SK-N-SH (cell line): Measurements from ENCODE around the gene MEF2D. TPM values are rescaled to one million over a fixed set of nuclear protein-coding genes. Genes with fewer than 3 reads are reported as not detected.

ENCODE experiments used
- CTCF ChIA-PET: fragments of 300-600, 350-600 bp; formaldehyde crosslinking; extraction: SDS; loops from one replicate; lab custom pipeline; 2021; lab: Yijun Ruan, JAX
- POLR2A ChIA-PET: fragments of 350-600 bp; sonication (Branson Sonifier 250); formaldehyde crosslinking; extraction: SDS; loops from one replicate; lab custom pipeline; 2020; ENCODE audit warnings: antibody characterized with exemption, inconsistent platforms; lab: Yijun Ruan, JAX
- DNase-seq: peaks from one replicate; pipeline ENCODE4 v3.0.0; 2012
- H2AFZ ChIP-seq: fragments of 200-600 bp; sonication (generic); 2 replicates; pipeline ENCODE4 v1.8.1; 2016; ENCODE audit warnings: antibody characterized with exemption, mild to moderate bottlenecking, low read depth
- H3F3A ChIP-seq: fragments of 200-600 bp; sonication (generic); replicated peaks from 2 replicates; pipeline ENCODE3; 2016; ENCODE audit warnings: antibody characterized with exemption, mild to moderate bottlenecking; ENCODE audit not compliant: insufficient read depth
- H3K27ac ChIP-seq, 2 experiments: fragments of 200-500 bp in 1 of 2; fragments of 200-600 bp in 1 of 2; sonication (Bioruptor generic) in 1 of 2; sonication (generic), shearing (Covaris generic) in 1 of 2; 2 replicates each; pipeline versions ENCODE4 v1.5.1 to v1.6.1; 2014 to 2016; ENCODE audit warnings: low read depth in 2 of 2, inconsistent platforms in 1 of 2, low read length in 1 of 2, mild to moderate bottlenecking in 1 of 2, mixed read lengths in 1 of 2
- H3K27me3 ChIP-seq: fragments of 200-600 bp; sonication (generic), shearing (Covaris generic); 2 replicates; pipeline ENCODE4 v1.6.1; 2016; ENCODE audit warnings: mixed run types; ENCODE audit not compliant: insufficient read depth
- H3K36me3 ChIP-seq, 2 experiments: fragments of 200-500 bp in 1 of 2; fragments of 200-600 bp in 1 of 2; sonication (Bioruptor generic) in 1 of 2; sonication (generic) in 1 of 2; replicated peaks in 1 of 2; 2 replicates each; pipeline versions ENCODE3 to v1.5.1; 2014 to 2016; ENCODE audit warnings: low read length in 1 of 2, mild to moderate bottlenecking in 1 of 2; ENCODE audit not compliant: insufficient read depth in 2 of 2, control insufficient read depth in 1 of 2
- H3K4me1 ChIP-seq, 2 experiments: fragments of 200-500 bp in 1 of 2; fragments of 200-600 bp in 1 of 2; sonication (Bioruptor generic) in 1 of 2; sonication (generic), shearing (Covaris generic) in 1 of 2; 2 replicates each; pipeline versions ENCODE4 v1.5.1 to v1.6.1; 2014 to 2016; ENCODE audit warnings: low read depth in 1 of 2, low read length in 1 of 2, mixed run types in 1 of 2; ENCODE audit not compliant: insufficient read depth in 2 of 2, control insufficient read depth in 1 of 2
- H3K4me2 ChIP-seq: fragments of 200-600 bp; sonication (generic), shearing (Covaris generic); 2 replicates; pipeline ENCODE4 v1.6.1; 2017; ENCODE audit warnings: mixed run types
- H3K4me3 ChIP-seq, 2 experiments: fragments of 200-500 bp in 1 of 2; fragments of 200-600 bp in 1 of 2; sonication (Bioruptor generic) in 1 of 2; sonication (generic), shearing (Covaris generic) in 1 of 2; 2 replicates each; pipeline versions ENCODE4 v1.5.1 to v1.8.1; 2014 to 2016; ENCODE audit warnings: low read depth in 2 of 2, inconsistent platforms in 1 of 2, low read length in 1 of 2, mild to moderate bottlenecking in 1 of 2, mixed read lengths in 1 of 2, moderate library complexity in 1 of 2
- H3K79me2 ChIP-seq: fragments of 200-600 bp; sonication (generic); 2 replicates; pipeline ENCODE4 v1.8.1; 2017; ENCODE audit warnings: mild to moderate bottlenecking; ENCODE audit not compliant: insufficient read depth
- H3K9ac ChIP-seq: fragments of 200-600 bp; sonication (generic); 2 replicates; pipeline ENCODE4 v1.6.1; 2017; ENCODE audit warnings: mixed run types
- H3K9me2 ChIP-seq: fragments of 200-600 bp; sonication (generic); 2 replicates; pipeline ENCODE4 v1.6.1; 2017; ENCODE audit warnings: mixed run types
- H3K9me3 ChIP-seq: fragments of 200-600 bp; sonication (generic); 2 replicates; pipeline ENCODE4 v1.6.1; 2017; ENCODE audit warnings: mixed run types, mild to moderate bottlenecking, moderate library complexity
- H4K20me1 ChIP-seq: fragments of 200-600 bp; sonication (generic); 2 replicates; pipeline ENCODE4 v1.6.1; 2017; ENCODE audit warnings: mild to moderate bottlenecking, mixed run types; ENCODE audit not compliant: insufficient read depth
- CHD2 ChIP-seq: fragments of 150-350 bp; IDR thresholded peaks from 2 replicates; pipeline ENCODE4 v1.6.1; 2018; ENCODE audit warnings: low read length; ENCODE audit not compliant: partially characterized antibody
- CTCF ChIP-seq: fragments of 200-600 bp; sonication (generic); IDR thresholded peaks from 2 replicates; pipeline ENCODE4 v1.6.1; 2017; ENCODE audit warnings: antibody characterized with exemption, mild to moderate bottlenecking, moderate library complexity
- ELF1 ChIP-seq: IDR thresholded peaks from 2 replicates; pipeline ENCODE4 v1.4.0; 2012
- FOSL2 ChIP-seq: IDR thresholded peaks from 2 replicates; pipeline ENCODE4 v1.4.0; 2012; ENCODE audit warnings: low read depth, mild to moderate bottlenecking, moderate library complexity, borderline replicate concordance
- FOXJ3 ChIP-seq: sonication (generic); formaldehyde crosslinking; IDR thresholded peaks from 2 replicates; pipeline ENCODE4 v1.5.1; 2020; ENCODE audit warnings: mild to moderate bottlenecking, missing genetic modification reagents
- GABPA ChIP-seq: IDR thresholded peaks from 2 replicates; pipeline ENCODE4 v1.4.0; 2012; ENCODE audit warnings: low read depth, mild to moderate bottlenecking
- GATA2 ChIP-seq: sonication (generic); formaldehyde crosslinking; IDR thresholded peaks from 2 replicates; pipeline ENCODE4 v1.5.0; 2020; ENCODE audit warnings: mild to moderate bottlenecking, missing genetic modification reagents
- IRF3 ChIP-seq: fragments of 150-350 bp; IDR thresholded peaks from 2 replicates; pipeline ENCODE4 v1.6.1; 2016; ENCODE audit warnings: mild to moderate bottlenecking, low read depth, low read length
- JUND ChIP-seq: IDR thresholded peaks from 2 replicates; pipeline ENCODE4 v1.4.0; 2012
- MAX ChIP-seq: IDR thresholded peaks from 2 replicates; pipeline ENCODE4 v1.4.0; 2012; ENCODE audit warnings: low read depth
- NRF1 ChIP-seq: IDR thresholded peaks from 2 replicates; pipeline ENCODE4 v1.6.1; 2012; ENCODE audit warnings: low read depth, mild to moderate bottlenecking, low read length
- PBX3 ChIP-seq: IDR thresholded peaks from 2 replicates; pipeline ENCODE4; 2012
- RFX5 ChIP-seq: IDR thresholded peaks from 2 replicates; pipeline ENCODE4 v1.6.1; 2012; ENCODE audit warnings: mild to moderate bottlenecking, improper control_type of control experiment, low read length
- SMC3 ChIP-seq: IDR thresholded peaks from 2 replicates; pipeline ENCODE4 v1.6.1; 2012; ENCODE audit warnings: low read depth, low read length, improper control_type of control experiment
- TEAD4 ChIP-seq: IDR thresholded peaks from 2 replicates; pipeline ENCODE4 v1.4.0; 2012; ENCODE audit warnings: mild to moderate bottlenecking, borderline replicate concordance; ENCODE audit not compliant: insufficient read depth
- USF1 ChIP-seq: IDR thresholded peaks from 2 replicates; pipeline ENCODE4 v1.4.0; 2012; ENCODE audit warnings: low read depth, borderline replicate concordance
- ZBTB33 ChIP-seq: IDR thresholded peaks from 2 replicates; pipeline ENCODE4 v1.4.0; 2012; ENCODE audit warnings: low read depth, borderline replicate concordance
- WGBS: methylation state at CpG from one replicate; pipeline ENCODE4 v1.1.6; 2017; ENCODE audit warnings: low lambda C conversion rate; 5-methylcytosine and 5-hydroxymethylcytosine counted together
- polyA plus RNA-seq, 3 experiments: library from polyadenylated mRNA; depleted of rRNA; stranded (reverse); fragments of >200 nt; gene quantifications; 2 replicates each; pipeline ENCODE4 v1.2.3, GENCODE V29; 2012

MEF2D gene
- polyA plus RNA-seq, 1 of the 3 experiments (the other 2 are of a cell fraction): 14.3 TPM

- H4K20me1 ChIP-seq: no peaks in the 10 kb centered on the region
- H3K36me3 ChIP-seq: no peaks in the 10 kb centered on the region
- H3K4me1 ChIP-seq: no peaks in the 10 kb centered on the region; a peak in 1 of 4 replicates
- H2AFZ ChIP-seq: no peak overlapping the region
- peaks cover 70% of the 10 kb centered on the region for H3K27me3 ChIP-seq
- H3K4me2 ChIP-seq: no peak overlapping the region
- H3K4me3 ChIP-seq: no peak overlapping the region
- ChIA-PET POLR2A (interaction anchor here (0.9 kb wide), 1 partner anchor 8 kb away, joined by 4 read pairs; no protein-coding TSS in a partner anchor), CTCF (interaction anchor here (0.9 to 29.5 kb wide), 7 partner anchors 8 to 197 kb away, joined by 3 to 412 read pairs (median 5); no protein-coding TSS in a partner anchor)
- TF ChIP-seq MAX (no peak), IRF3 (no peak), PBX3 (no peak), RFX5 (no peak), SMC3 (no peak), CHD2 (no peak), JUND (no peak), TEAD4 (no peak), USF1 (no peak)
- H3K9me3 ChIP-seq: no peaks in the 10 kb centered on the region
- H3K9ac ChIP-seq: no peak overlapping the region
- H3F3A ChIP-seq: no peaks in the 10 kb centered on the region
- no peaks in the 10 kb centered on the region for H3K9me2 ChIP-seq
- H3K27ac ChIP-seq: no peak overlapping the region
- H3K79me2 ChIP-seq: no peaks in the 10 kb centered on the region
- 61% methylated on average over 13 of the region's 13 CpGs for WGBS
- DNase-seq: no peak
Observed at GRCh38 chr1:156429313-156430060, 71.1 kb downstream of the MEF2D start.

- Histone ChIP-seq H3K4me1 (no peaks in the 10 kb centered on the region; a peak in 1 of 4 replicates), H3K79me2 (no peaks in the 10 kb centered on the region), H4K20me1 (no peaks in the 10 kb centered on the region), H3K9ac (no peak overlapping the region), H3K27ac (no peak overlapping the region), H3K36me3 (no peaks in the 10 kb centered on the region), H3K9me2 (no peaks in the 10 kb centered on the region), H3K4me3 (no peak overlapping the region), H2AFZ (no peak overlapping the region), H3K4me2 (no peak overlapping the region), H3F3A (no peaks in the 10 kb centered on the region), H3K27me3 (peaks cover 69% of the 10 kb centered on the region), H3K9me3 (no peaks in the 10 kb centered on the region)
- 60% methylated on average over 4 of the region's 4 CpGs for WGBS
- POLR2A ChIA-PET: no interaction called here
- DNase-seq: no peak
- CTCF ChIA-PET: interaction anchor here (0.8 to 29.5 kb wide), 6 partner anchors 9 to 198 kb away, joined by 3 to 412 read pairs (median 10); no protein-coding TSS in a partner anchor
- TF ChIP-seq USF1 (no peak), NRF1 (no peak), ZBTB33 (no peak), ELF1 (no peak), GATA2 (CRISPR knock-in tag) (no peak), GABPA (no peak), FOXJ3 (no peak), CTCF (no peak), FOSL2 (no peak)
Observed at GRCh38 chr1:156428746-156429288, 71.8 kb downstream of the MEF2D start.
